H1 (cell line): ENCODE measurements around the gene CAMK2D. TPM values are rescaled to one million over a fixed set of nuclear protein-coding genes. Genes with fewer than 3 reads are reported as not detected.

ENCODE experiments used
- BRCA1 ChIP-seq: IDR thresholded peaks from 2 replicates; pipeline ENCODE4 v1.6.1; 2012; ENCODE audit warnings: low read depth, low read length, improper control_type of control experiment
- JUND ChIP-seq: IDR thresholded peaks from 2 replicates; pipeline ENCODE4 v1.6.1; 2011; ENCODE audit warnings: mild to moderate bottlenecking, improper control_type of control experiment, low read length
- RNF2 ChIP-seq: fragments of 200-900, 300-1000 bp; sonication (generic); IDR thresholded peaks from 2 replicates; pipeline ENCODE4 v1.7.1; 2016; ENCODE audit warnings: borderline replicate concordance, low read depth, mild to moderate bottlenecking, antibody characterized with exemption, low read length; ENCODE audit not compliant: poor library complexity, severe bottlenecking; ENCODE audit errors: missing control alignments
- SP4 ChIP-seq: IDR thresholded peaks from 2 replicates; pipeline ENCODE4 v1.6.1; 2012; ENCODE audit warnings: low read length, inconsistent platforms
- USF2 ChIP-seq: IDR thresholded peaks from 2 replicates; pipeline ENCODE4 v1.6.1; 2011; ENCODE audit warnings: low read length, improper control_type of control experiment
- polyA plus RNA-seq, 7 experiments: library from polyadenylated mRNA; depleted of rRNA in 3 of 7; stranded (reverse) in 5 of 7; unstranded in 2 of 7; fragments of >200 nt in 5 of 7; fragments of 200-250 nt in 2 of 7; gene quantifications; 1 replicate in 5 of 7; 2 replicates in 1 of 7; 4 replicates in 1 of 7; pipeline versions ENCODE4 v1.2.1 to v1.2.3, GENCODE V29; 2011 to 2013; ENCODE audit warnings: missing spikeins in 2 of 7, mixed read lengths in 2 of 7
- total RNA-seq: library from RNA; stranded (reverse); fragmentation: NEBNext Ultra II Directional; extraction: Animal tissue kit (Norgen Biotek cat#: 25700); gene quantifications from 2 replicates; pipeline ENCODE4 v1.2.1, GENCODE V29; 2021

Gene CAMK2D
- total and polyA plus RNA-seq, 2 of the 8 experiments (the other 6 are each of a cell fraction or from before 2014, with no cell fraction given): 3.2 to 7.0 TPM

GRCh38 chr4:113483131-113483530 is 278.4 kb downstream of the CAMK2D start (continued):
- no peak for TF ChIP-seq RNF2
- no peak for TF ChIP-seq JUND
- TF ChIP-seq SP4: no peak
- TF ChIP-seq USF2: no peak
- TF ChIP-seq BRCA1: no peak
